Peyer's patch (tissue), 4 donors: ENCODE measurements around the gene EBF4. TPM values are rescaled to one million over a fixed set of nuclear protein-coding genes. Genes with fewer than 3 reads are reported as not detected.

Experiments
- DNase-seq, 3 donors: peaks; one replicate each; pipeline ENCODE4 v3.0.0-alpha.2; 2017 to 2019
- H3K27ac ChIP-seq, 4 donors: fragments of 200-600 bp; sonication (generic); one replicate each; pipeline ENCODE4 v1.5.1; 2016 to 2019
- H3K27me3 ChIP-seq, 2 donors: fragments of 200-600 bp; sonication (generic); one replicate each; pipeline ENCODE4 v1.5.1; 2019
- H3K36me3 ChIP-seq, 3 donors: fragments of 200-600 bp; sonication (generic); one replicate each; pipeline ENCODE4 v1.5.1; 2016 to 2019
- H3K4me1 ChIP-seq, 4 donors: fragments of 200-600 bp; sonication (generic); one replicate each; pipeline ENCODE4 v1.5.1; 2016 to 2019
- H3K4me3 ChIP-seq, 4 donors: fragments of 200-600 bp; sonication (generic); 1 replicate in 3 of 4; 2 replicates in 1 of 4; pipeline ENCODE4 v1.5.1; 2016 to 2019; ENCODE audit warnings: mild to moderate bottlenecking in 1 of 4
- H3K9me3 ChIP-seq, 4 donors: fragments of 200-600 bp; sonication (generic); one replicate each; pipeline ENCODE4 v1.5.1; 2016 to 2019; ENCODE audit warnings: mild to moderate bottlenecking in 1 of 4
- POLR2A ChIP-seq, 2 donors: fragments of 450-650 bp; IDR thresholded peaks; one replicate each; pipeline ENCODE4 v1.5.1; 2017; ENCODE audit warnings: antibody characterized with exemption in 2 of 2, mild to moderate bottlenecking in 2 of 2, moderate library complexity in 2 of 2
- total RNA-seq, 4 donors: library from RNA; depleted of rRNA; stranded (reverse); fragments of >200 nt; gene quantifications; one replicate each; pipeline ENCODE4 v1.1.0, GENCODE V29; 2016
- TF ChIP-seq, protein P1 (sequence below), 6 experiments: fragments of 450-650 bp in 4 of 6; fragments of 200-600 bp in 2 of 6; sonication (generic) in 1 of 6; IDR thresholded peaks; one replicate each; pipeline ENCODE4 v1.5.1; 2017 to 2019; ENCODE audit warnings: antibody characterized with exemption in 6 of 6, mild to moderate bottlenecking in 3 of 6, moderate library complexity in 1 of 6

The EBF4 gene, protein sequence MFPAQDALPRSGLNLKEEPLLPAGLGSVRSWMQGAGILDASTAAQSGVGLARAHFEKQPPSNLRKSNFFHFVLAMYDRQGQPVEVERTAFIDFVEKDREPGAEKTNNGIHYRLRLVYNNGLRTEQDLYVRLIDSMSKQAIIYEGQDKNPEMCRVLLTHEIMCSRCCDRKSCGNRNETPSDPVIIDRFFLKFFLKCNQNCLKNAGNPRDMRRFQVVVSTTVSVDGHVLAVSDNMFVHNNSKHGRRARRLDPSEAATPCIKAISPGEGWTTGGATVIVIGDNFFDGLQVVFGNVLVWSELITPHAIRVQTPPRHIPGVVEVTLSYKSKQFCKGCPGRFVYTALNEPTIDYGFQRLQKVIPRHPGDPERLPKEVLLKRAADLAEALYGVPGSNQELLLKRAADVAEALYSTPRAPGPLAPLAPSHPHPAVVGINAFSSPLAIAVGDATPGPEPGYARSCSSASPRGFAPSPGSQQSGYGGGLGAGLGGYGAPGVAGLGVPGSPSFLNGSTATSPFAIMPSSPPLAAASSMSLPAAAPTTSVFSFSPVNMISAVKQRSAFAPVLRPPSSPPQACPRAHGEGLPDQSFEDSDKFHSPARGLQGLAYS
- total RNA-seq, result 10 to 100 TPM in 1 of 4 donors, 1 to 10 TPM in 3; 1.4 to 17.3 (median 5.1) TPM

DNA sequence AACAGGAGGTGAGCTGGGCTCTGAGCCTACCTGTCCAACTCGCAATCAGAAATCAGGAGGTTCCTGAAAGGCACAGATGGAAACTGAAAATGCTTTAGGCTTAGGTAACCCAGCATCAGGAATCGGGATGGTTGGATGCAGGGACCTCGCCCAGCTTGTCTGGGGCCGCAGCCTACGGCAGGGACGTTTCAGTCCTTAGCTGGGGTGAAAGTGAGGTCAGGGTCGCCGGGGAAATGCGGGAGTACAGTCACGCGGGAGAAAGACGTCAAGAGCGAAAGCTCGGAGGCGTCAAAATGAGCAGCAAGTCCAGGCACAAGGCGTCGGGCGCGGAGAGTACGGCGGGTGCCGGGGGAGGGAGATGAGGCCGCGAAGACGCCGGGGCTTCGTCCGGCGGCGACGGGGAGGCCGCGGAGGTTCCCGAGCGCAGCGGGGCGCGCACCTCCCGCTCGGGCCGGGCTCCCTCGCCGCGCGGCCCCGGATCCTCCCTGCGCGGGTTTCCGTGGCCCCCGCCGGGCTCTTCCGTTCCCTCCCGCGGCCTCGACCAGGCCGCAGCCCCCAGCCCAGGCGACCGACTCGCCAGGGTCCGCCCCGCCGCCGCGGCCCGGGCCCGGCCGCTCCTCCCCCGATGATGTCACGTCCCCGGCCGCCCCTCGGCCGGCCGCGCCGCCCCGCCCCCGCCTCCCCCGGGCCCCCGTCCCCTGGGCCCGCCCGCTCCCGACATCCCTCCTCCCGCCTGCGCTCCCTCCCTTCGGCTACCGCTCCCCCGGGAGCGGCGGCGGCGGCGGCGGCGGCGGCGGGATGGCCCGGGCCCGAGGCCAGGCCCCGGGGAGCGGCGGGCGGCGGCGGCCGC lies at the start of gene EBF4:
Gene EBF4 (plus strand): TSS at position 745 of the 850 bp plus-strand sequence. CDS start 866 bp downstream, outside the sequence.
- TF ChIP-seq, protein P1, sequence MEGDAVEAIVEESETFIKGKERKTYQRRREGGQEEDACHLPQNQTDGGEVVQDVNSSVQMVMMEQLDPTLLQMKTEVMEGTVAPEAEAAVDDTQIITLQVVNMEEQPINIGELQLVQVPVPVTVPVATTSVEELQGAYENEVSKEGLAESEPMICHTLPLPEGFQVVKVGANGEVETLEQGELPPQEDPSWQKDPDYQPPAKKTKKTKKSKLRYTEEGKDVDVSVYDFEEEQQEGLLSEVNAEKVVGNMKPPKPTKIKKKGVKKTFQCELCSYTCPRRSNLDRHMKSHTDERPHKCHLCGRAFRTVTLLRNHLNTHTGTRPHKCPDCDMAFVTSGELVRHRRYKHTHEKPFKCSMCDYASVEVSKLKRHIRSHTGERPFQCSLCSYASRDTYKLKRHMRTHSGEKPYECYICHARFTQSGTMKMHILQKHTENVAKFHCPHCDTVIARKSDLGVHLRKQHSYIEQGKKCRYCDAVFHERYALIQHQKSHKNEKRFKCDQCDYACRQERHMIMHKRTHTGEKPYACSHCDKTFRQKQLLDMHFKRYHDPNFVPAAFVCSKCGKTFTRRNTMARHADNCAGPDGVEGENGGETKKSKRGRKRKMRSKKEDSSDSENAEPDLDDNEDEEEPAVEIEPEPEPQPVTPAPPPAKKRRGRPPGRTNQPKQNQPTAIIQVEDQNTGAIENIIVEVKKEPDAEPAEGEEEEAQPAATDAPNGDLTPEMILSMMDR (IDR thresholded peaks at IDR 0.05), result no peak
- TF ChIP-seq POLR2A (IDR thresholded peaks at IDR 0.05), result no peak
- Histone ChIP-seq H3K4me3 (peak within 1 kb of the TSS; percentile 42 to 65 (median 62)), H3K27me3 (peaks cover 0 to 15% of the 10 kb centered on the region in 2 donors)

DNA sequence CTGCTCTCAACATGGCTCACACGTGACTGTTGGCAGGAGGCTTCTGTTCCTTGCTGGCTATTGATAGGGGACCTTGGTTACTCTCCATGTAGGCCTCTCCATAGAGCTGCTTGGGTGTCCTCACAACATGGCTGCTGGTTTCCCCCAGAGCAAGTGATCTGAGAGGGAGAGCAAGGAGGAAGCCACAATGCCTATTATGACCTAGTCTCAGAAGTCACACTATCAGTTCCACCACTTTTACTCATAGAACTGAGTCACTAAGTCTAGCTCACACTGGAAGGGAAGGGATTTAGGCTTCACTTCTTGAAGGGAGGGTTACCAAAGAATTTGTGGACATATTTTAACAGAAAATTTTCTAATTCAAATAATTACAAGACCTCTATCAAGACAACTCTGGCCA lies 48.9 kb upstream of the EBF4 start:
- H3K36me3 ChIP-seq, result no peaks in the 10 kb centered on the region
- TF ChIP-seq, protein P1 (IDR thresholded peaks at IDR 0.05), result no peak
- no peak for TF ChIP-seq POLR2A (IDR thresholded peaks at IDR 0.05)
- no peaks in the 10 kb centered on the region for H3K27me3 ChIP-seq
- no peaks in the 10 kb centered on the region for H3K9me3 ChIP-seq
- no peaks in the 10 kb centered on the region for H3K4me1 ChIP-seq
- no peak for DNase-seq
- no peak overlapping the region for H3K27ac ChIP-seq
- H3K4me3 ChIP-seq, result no peak overlapping the region

More for the DNA sequence above, at the start of gene EBF4:
- no peaks in the 10 kb centered on the region for H3K9me3 ChIP-seq
- peak in 2 of 3 donors; percentile 53 to 59 for DNase-seq
- no peaks in the 10 kb centered on the region for H3K36me3 ChIP-seq
- peaks cover 0 to 17% (median 3%) of the 10 kb centered on the region in 4 donors for H3K4me1 ChIP-seq
- peak within 1 kb of the TSS; percentile 60 to 83 (median 70) for H3K27ac ChIP-seq

DNA sequence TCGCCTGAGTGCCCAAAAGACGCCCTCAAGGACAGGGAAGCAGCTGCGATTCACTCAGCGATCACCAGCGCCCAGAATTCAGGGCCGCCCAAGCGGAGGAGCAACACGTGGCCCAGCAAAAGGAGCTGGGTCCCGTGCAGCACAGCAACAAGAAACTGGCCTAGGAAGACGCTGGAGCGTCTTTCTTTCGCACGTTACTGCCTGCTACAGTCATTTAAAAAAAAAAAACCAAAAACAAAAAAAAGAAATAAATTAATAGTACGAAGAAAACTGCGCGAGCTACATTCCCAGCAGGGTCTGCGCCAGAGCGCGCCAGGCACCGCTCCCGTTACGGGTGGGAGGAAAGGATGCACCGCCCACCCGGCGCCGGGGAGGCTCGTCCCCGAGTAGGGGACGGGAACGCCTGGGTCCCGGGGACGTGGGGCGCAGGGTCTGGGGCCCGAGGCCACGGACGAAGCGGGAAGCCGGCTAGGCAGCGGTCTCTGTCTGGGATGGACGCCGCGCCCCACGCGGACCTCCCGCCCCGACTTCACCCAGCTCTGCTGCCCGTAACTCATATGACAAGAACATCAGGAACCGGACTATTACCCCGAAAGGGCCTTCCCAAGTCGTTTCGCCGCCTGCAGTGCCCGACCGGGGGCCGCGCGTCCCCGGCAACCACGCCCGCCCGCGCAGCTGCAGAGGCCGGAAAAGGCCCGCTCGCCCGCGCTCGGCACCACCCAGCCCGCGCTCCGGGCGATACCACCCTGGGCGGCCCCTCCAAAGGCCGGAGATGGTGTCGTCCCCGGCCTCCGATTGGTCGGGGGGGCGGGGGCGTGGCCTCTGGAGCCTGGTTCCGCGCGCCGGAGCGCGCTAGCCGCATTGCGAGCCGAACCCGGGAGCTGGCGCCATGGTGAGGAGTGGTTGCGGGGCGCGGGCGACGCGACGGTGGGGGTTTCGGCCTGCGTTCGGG lies 40.5 kb upstream of the EBF4 start, which contains the start of gene NOP56:
Gene NOP56 (plus strand): TSS at position 861 of the 952 bp plus-strand sequence. CDS start 29 bp downstream, at position 890.
- DNase-seq, result peak; percentile 91 to 97 (median 96)
- no peaks in the 10 kb centered on the region for H3K27me3 ChIP-seq
- H3K27ac ChIP-seq, result peak within 1 kb of the TSS; percentile 84 to 95 (median 90)
- TF ChIP-seq POLR2A (IDR thresholded peaks at IDR 0.05), result peak; percentile 63 to 84
- TF ChIP-seq, protein P1 (IDR thresholded peaks at IDR 0.05), result no peak
- H3K4me3 ChIP-seq, result peak within 1 kb of the TSS; percentile 65 to 97 (median 72)
- H3K9me3 ChIP-seq, result no peaks in the 10 kb centered on the region
- H3K36me3 ChIP-seq, result peaks cover 0 to 30% (median 0%) of the 10 kb centered on the region in 3 donors
- peaks cover 0 to 26% (median 4%) of the 10 kb centered on the region in 4 donors for H3K4me1 ChIP-seq

DNA sequence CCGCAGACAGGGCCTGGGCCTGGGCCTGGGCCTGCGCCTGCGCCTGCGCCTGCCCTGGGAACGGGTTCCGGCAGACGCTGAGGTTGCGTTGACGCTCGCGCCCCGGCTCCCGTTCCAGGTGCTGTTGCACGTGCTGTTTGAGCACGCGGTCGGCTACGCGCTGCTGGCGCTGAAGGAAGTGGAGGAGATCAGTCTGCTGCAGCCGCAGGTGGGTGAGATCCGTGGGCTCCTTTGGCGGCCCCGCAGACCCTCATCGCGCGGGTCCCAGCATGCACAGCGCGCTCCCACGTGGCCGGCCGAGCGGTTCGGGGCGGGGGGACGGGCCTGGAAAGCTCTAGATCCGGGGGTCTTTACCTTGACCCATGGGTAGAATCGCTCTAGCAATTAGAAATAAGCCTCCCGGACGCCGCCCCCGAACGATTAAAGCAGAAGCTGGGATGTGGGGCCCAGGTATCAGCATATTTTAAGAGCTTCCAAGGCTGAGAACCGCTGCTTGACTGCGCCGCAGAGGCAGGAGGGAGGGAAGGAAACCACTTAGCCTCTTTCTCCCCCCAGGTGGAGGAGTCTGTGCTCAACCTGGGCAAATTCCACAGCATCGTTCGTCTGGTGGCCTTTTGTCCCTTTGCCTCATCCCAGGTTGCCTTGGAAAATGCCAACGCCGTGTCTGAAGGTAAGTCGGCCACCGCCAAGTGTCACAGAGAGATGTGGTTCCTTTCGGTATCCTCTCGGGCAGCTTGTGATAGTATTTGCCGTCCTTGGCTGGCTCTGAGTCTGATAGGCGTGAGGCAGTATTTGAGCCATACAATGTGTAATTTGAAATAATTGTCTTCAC lies 39.6 kb upstream of the EBF4 start:
- Histone ChIP-seq H3K36me3 (peaks cover 0 to 39% (median 0%) of the 10 kb centered on the region in 3 donors), H3K27me3 (no peaks in the 10 kb centered on the region), H3K9me3 (no peaks in the 10 kb centered on the region), H3K27ac (peak overlapping the region; percentile 84 to 95 (median 90)), H3K4me3 (peak overlapping the region; percentile 65 to 97 (median 72)), H3K4me1 (peaks cover 0 to 26% (median 4%) of the 10 kb centered on the region in 4 donors)
- TF ChIP-seq, protein P1 (IDR thresholded peaks at IDR 0.05), result no peak
- TF ChIP-seq POLR2A (IDR thresholded peaks at IDR 0.05), result no peak
- peak in 2 of 3 donors; percentile 57 to 69 for DNase-seq
